K562 (cell line): ENCODE measurements around the gene TUBA4B. TPM values are rescaled to one million over a fixed set of nuclear protein-coding genes. Genes with fewer than 3 reads are reported as not detected.

ENCODE experiments used
- ATAC-seq: fragments of 200-7000 bp; cut with Tn5 transposase; 3 replicates; pipeline ENCODE4 v1.9.1; 2020; ENCODE audit warnings: moderate library complexity
- BruUV-seq: library from RNA; stranded (reverse); fragments of 400-500 nt; replicated peaks from 2 replicates; lab custom pipeline; 2021; lab: Mats Ljungman, UMichigan
- CTCF ChIA-PET: fragments of 300-600 bp; formaldehyde crosslinking; extraction: SDS; loops from one replicate; lab custom pipeline; 2021; ENCODE audit warnings: low intra/inter-chr PET ratio; lab: Yijun Ruan, JAX
- POLR2A ChIA-PET: fragments of 300-600, 350-650 bp; sonication (Branson Sonifier 250); formaldehyde crosslinking; extraction: SDS; loops from one replicate; lab custom pipeline; 2021; ENCODE audit warnings: antibody characterized with exemption, inconsistent platforms; lab: Yijun Ruan, JAX
- DNase-seq, 4 experiments: peaks; one replicate each; pipeline versions ENCODE4 v3.0.0 to v3.0.0-alpha.2; 2011 to 2018; ENCODE audit warnings: low spot score in 3 of 4, mixed read lengths in 3 of 4; ENCODE audit errors: extremely low read depth in 1 of 4
- FAIRE-seq: peaks from 2 replicates; lab custom pipeline; 2011; peaks lifted over from hg19 to GRCh38; lab: Jason Lieb, UNC
- H2AFZ ChIP-seq: 2 replicates; pipeline ENCODE4 v1.6.0; 2011; ENCODE audit warnings: low read depth, low read length, control low read depth, inconsistent platforms
- H3K27ac ChIP-seq: fragments of 200-600 bp; 3 replicates; pipeline ENCODE4 v1.8.0; 2011; ENCODE audit warnings: low read depth, mild to moderate bottlenecking, control low read depth, inconsistent platforms, low read length, moderate library complexity, mixed read lengths; ENCODE audit errors: extremely low read depth
- H3K27me3 ChIP-seq, 2 experiments: fragments of 300-600 bp in 1 of 2; 2 replicates in 1 of 2; 3 replicates in 1 of 2; pipeline versions ENCODE4 v1.6.0 to v1.8.0; 2011; ENCODE audit warnings: inconsistent platforms in 2 of 2, low read length in 2 of 2, mild to moderate bottlenecking in 1 of 2, mixed read lengths in 1 of 2, moderate library complexity in 1 of 2; ENCODE audit not compliant: control insufficient read depth in 2 of 2, insufficient read depth in 2 of 2
- H3K36me3 ChIP-seq: fragments of 300-600 bp; 3 replicates; pipeline ENCODE4 v1.8.0; 2011; ENCODE audit warnings: mild to moderate bottlenecking, low read length, inconsistent platforms; ENCODE audit not compliant: control insufficient read depth, insufficient read depth
- H3K4me1 ChIP-seq, 2 experiments: fragments of 200-600 bp in 1 of 2; replicated peaks in 1 of 2; 2 replicates in 1 of 2; 3 replicates in 1 of 2; pipeline versions ENCODE4 v1.5.1 to v1.8.0; 2011; ENCODE audit warnings: inconsistent platforms in 2 of 2, low read length in 2 of 2, mild to moderate bottlenecking in 1 of 2, mixed read lengths in 1 of 2, moderate library complexity in 1 of 2; ENCODE audit not compliant: control insufficient read depth in 2 of 2, insufficient read depth in 2 of 2
- H3K4me2 ChIP-seq: 2 replicates; pipeline ENCODE4 v1.6.1; 2011; ENCODE audit warnings: low read length, control low read depth, inconsistent platforms, mixed read lengths; ENCODE audit not compliant: insufficient read depth
- H3K4me3 ChIP-seq: fragments of 200-600 bp; sonication (generic), shearing (Covaris generic); 2 replicates; pipeline ENCODE4 v1.5.1; 2016; ENCODE audit warnings: control low read depth, inconsistent platforms
- H3K79me2 ChIP-seq: fragments of 200-600 bp; 3 replicates; pipeline ENCODE4 v1.8.0; 2011; ENCODE audit warnings: low read length, inconsistent platforms; ENCODE audit not compliant: control insufficient read depth, insufficient read depth
- H3K9ac ChIP-seq, 2 experiments: 2 replicates each; pipeline versions ENCODE4 v1.6.0 to v1.6.1; 2011; ENCODE audit warnings: low read depth in 2 of 2, low read length in 2 of 2, control low read depth in 1 of 2, inconsistent platforms in 1 of 2, mild to moderate bottlenecking in 1 of 2, mixed read lengths in 1 of 2; ENCODE audit not compliant: insufficient read depth in 1 of 2
- H3K9me1 ChIP-seq: one replicate; pipeline ENCODE4 v1.6.0; 2011; ENCODE audit warnings: inconsistent platforms, mild to moderate bottlenecking, low read length, moderate library complexity; ENCODE audit not compliant: control insufficient read depth, insufficient read depth
- H3K9me3 ChIP-seq: replicated peaks from 2 replicates; pipeline ENCODE4 v1.5.1; 2011; ENCODE audit warnings: low read depth, low read length, inconsistent platforms; ENCODE audit not compliant: control insufficient read depth, insufficient read depth
- H4K20me1 ChIP-seq: replicated peaks from 2 replicates; pipeline ENCODE4 v1.6.1; 2011; ENCODE audit warnings: low read length, inconsistent platforms, mixed read lengths; ENCODE audit not compliant: control insufficient read depth, insufficient read depth
- ARID2 ChIP-seq: fragments of 450-650 bp; IDR thresholded peaks from 2 replicates; pipeline ENCODE4 v1.6.1; 2017; ENCODE audit warnings: antibody characterized with exemption, mild to moderate bottlenecking
- CREB3L1 ChIP-seq: fragments of 450-650 bp; IDR thresholded peaks from 2 replicates; pipeline ENCODE4 v1.6.1; 2014; ENCODE audit warnings: low read depth, mild to moderate bottlenecking, moderate library complexity, borderline replicate concordance
- MXI1 ChIP-seq: IDR thresholded peaks from 2 replicates; pipeline ENCODE4 v1.6.1; 2011; ENCODE audit warnings: low read depth, mild to moderate bottlenecking, improper control_type of control experiment, low read length
- SMARCE1 ChIP-seq: fragments of 450-650 bp; IDR thresholded peaks from 2 replicates; pipeline ENCODE4 v1.7.1; 2016; ENCODE audit warnings: mild to moderate bottlenecking
- TAF15 ChIP-seq: fragments of 200-400 bp; formaldehyde crosslinking; IDR thresholded peaks from 2 replicates; pipeline ENCODE4 v1.6.1; 2017; ENCODE audit warnings: mild to moderate bottlenecking, low read depth, low read length, moderate library complexity
- ZNF830 ChIP-seq: fragments of 250-450 bp; sonication (Bioruptor Pico); IDR thresholded peaks from 2 replicates; pipeline ENCODE4 v1.5.0; 2021; ENCODE audit warnings: mild to moderate bottlenecking
- WGBS: fragments of 100-300 bp; shearing (Covaris generic); methylation state at CpG from one replicate; pipeline ENCODE4 v1.1.6; 2016; ENCODE audit warnings: low coverage, mixed read lengths; ENCODE audit not compliant: insufficient coverage; ENCODE audit errors: missing lambda C conversion rate; 5-methylcytosine and 5-hydroxymethylcytosine counted together
- in situ Hi-C: fragments of 300-500 bp; cut with MboI; formaldehyde crosslinking; loops from 4 replicates; pipeline ENCODE4 v1.15.0; 2018; ENCODE audit warnings: inconsistent platforms, mixed read lengths
- intact Hi-C: fragments of 100-400 bp; cut with micrococcal nuclease; formaldehyde crosslinking; loops from 2 replicates; pipeline ENCODE4 v1.14.2; 2022
- polyA plus RNA-seq, 8 experiments: library from polyadenylated mRNA; depleted of rRNA in 4 of 8; stranded (reverse) in 5 of 8; unstranded in 3 of 8; fragments of >200 nt; fragmentation: Nextera tagmentation in 2 of 8; fragmentation: Illumina TruSeq in 1 of 8; extraction: Ambion mirVana in 2 of 8; extraction: Trizol in 1 of 8; gene quantifications; 2 replicates each; pipeline versions ENCODE4 v1.2.1 to v1.2.3, GENCODE V29; 2011 to 2014; ENCODE audit warnings: inconsistent platforms in 1 of 8, missing spikeins in 1 of 8
- total RNA-seq, 7 experiments: library from RNA; depleted of rRNA in 6 of 7; stranded (reverse); fragments of >200 nt in 6 of 7; fragmentation: Illumina TruSeq in 2 of 7; extraction: Trizol in 2 of 7; gene quantifications; 2 replicates each; pipeline versions ENCODE4 v1.2.1 to v1.2.3, GENCODE V29; 2011 to 2021; ENCODE audit warnings: low replicate concordance in 1 of 7

The TUBA4B gene
- total and polyA plus RNA-seq, 9 of the 15 experiments (the other 6 are each of a cell fraction or from before 2014, with no cell fraction given): 0.04 TPM; not detected in 8

- 28% methylated on average over 3 of the region's 7 CpGs for WGBS
- FAIRE-seq (no peak), DNase-seq (no peak), ATAC-seq (no peak)
- Histone ChIP-seq H2AFZ (no peak overlapping the region), H3K4me3 (no peak overlapping the region), H3K9ac (no peak overlapping the region), H3K9me3 (no peaks in the 10 kb centered on the region), H3K4me2 (no peak overlapping the region), H3K4me1 (peaks cover 41 to 64% of the 10 kb centered on the region in 2 experiments), H3K9me1 (no peaks in the 10 kb centered on the region), H3K27me3 (no peaks in the 10 kb centered on the region), H3K27ac (no peak overlapping the region), H4K20me1 (no peaks in the 10 kb centered on the region), H3K36me3 (no peaks in the 10 kb centered on the region), H3K79me2 (no peaks in the 10 kb centered on the region)
- TF ChIP-seq TAF15: no peak
- no peak for TF ChIP-seq CREB3L1
- no peak for TF ChIP-seq SMARCE1
- no peak for TF ChIP-seq ZNF830 (CRISPR knock-in tag)
- TF ChIP-seq ARID2: no peak
- TF ChIP-seq MXI1: no peak
- intact Hi-C loops (no loop called here), in situ Hi-C loops (loop anchor here (5.0 kb wide), 1 partner anchor 119 kb away; the partner anchor contains the start of gene SLC23A3)
- BruUV-seq: no TSS peak
- ChIA-PET CTCF (no interaction called here), POLR2A (interaction anchor here (1.1 to 1.2 kb wide), 2 partner anchors 10 to 17 kb away, joined by 3 to 4 read pairs; no protein-coding TSS in a partner anchor)
These were observed 38.4 kb downstream of the TUBA4B start for GRCh38 chr2:219291394-219291793.
